IMR-90 (cell line): ENCODE measurements around the gene HVCN1.

Experiments used
- BHLHE40 ChIP-seq: fragments of 150-350 bp; IDR thresholded peaks from 2 replicates; pipeline ENCODE4 v1.6.1; 2016; ENCODE audit warnings: mild to moderate bottlenecking, low read depth, low read length
- CEBPB ChIP-seq: IDR thresholded peaks from 2 replicates; pipeline ENCODE4 v1.6.1; 2012; ENCODE audit warnings: low read depth, low read length, improper control_type of control experiment
- CTCF ChIP-seq: conservative IDR thresholded peaks from 2 replicates; pipeline ENCODE4 v1.5.1; 2012; ENCODE audit warnings: mild to moderate bottlenecking, low read depth, low read length, improper control_type of control experiment
- MAFK ChIP-seq: IDR thresholded peaks from 2 replicates; pipeline ENCODE4 v1.6.1; 2012; ENCODE audit warnings: low read depth, low read length, improper control_type of control experiment
- MXI1 ChIP-seq: IDR thresholded peaks from 2 replicates; pipeline ENCODE4 v1.6.1; 2012; ENCODE audit warnings: low read depth, mild to moderate bottlenecking, low read length, moderate library complexity, borderline replicate concordance
- POLR2A ChIP-seq: IDR thresholded peaks from 2 replicates; pipeline ENCODE4 v1.6.1; 2012; ENCODE audit warnings: mild to moderate bottlenecking, low read depth, low read length
- RCOR1 ChIP-seq: IDR thresholded peaks from 2 replicates; pipeline ENCODE4 v1.6.1; 2012; ENCODE audit warnings: mild to moderate bottlenecking, low read length, improper control_type of control experiment; ENCODE audit not compliant: insufficient replicate concordance
- RFX5 ChIP-seq: IDR thresholded peaks from 2 replicates; pipeline ENCODE4 v1.8.0; 2012; ENCODE audit warnings: low read depth, mild to moderate bottlenecking, low read length, moderate library complexity
- SMC3 ChIP-seq: fragments of 150-350 bp; IDR thresholded peaks from 2 replicates; pipeline ENCODE4 v1.6.1; 2016; ENCODE audit warnings: low read depth, mild to moderate bottlenecking, antibody characterized with exemption, low read length, moderate library complexity

DNA sequence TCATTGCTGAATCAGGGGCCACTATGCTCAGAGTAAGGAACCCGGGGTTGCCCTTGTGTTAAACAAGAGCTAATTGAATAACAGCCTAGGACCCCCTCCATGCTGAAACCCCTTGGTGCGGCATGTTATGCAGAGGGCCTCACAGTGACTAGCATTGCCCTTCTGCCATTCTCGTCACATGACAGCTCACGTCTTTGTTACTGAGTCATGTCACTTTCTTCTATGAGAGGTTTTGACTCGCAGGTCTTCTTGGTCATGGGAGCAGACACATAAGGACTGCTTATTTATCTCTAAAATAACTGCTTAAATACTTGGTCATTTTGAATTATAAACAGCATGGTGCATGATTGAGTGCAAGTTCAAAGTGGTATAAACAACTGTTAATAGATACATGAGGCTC lies 50.1 kb downstream of the HVCN1 start:
- TF ChIP-seq CTCF (no peak), POLR2A (no peak), RFX5 (no peak), MXI1 (no peak), SMC3 (no peak), CEBPB (no peak), MAFK (no peak), BHLHE40 (no peak), RCOR1 (no peak)
